ENCODE measurements around the gene ADGRF3. TPM values are rescaled to one million over a fixed set of nuclear protein-coding genes. Genes with fewer than 3 reads are reported as not detected.

ADGRF3 gene
- total RNA-seq, 6 donors from 2014 or later = 0.15 to 2.1 (median 0.30) TPM; not detected in 1

DNA sequence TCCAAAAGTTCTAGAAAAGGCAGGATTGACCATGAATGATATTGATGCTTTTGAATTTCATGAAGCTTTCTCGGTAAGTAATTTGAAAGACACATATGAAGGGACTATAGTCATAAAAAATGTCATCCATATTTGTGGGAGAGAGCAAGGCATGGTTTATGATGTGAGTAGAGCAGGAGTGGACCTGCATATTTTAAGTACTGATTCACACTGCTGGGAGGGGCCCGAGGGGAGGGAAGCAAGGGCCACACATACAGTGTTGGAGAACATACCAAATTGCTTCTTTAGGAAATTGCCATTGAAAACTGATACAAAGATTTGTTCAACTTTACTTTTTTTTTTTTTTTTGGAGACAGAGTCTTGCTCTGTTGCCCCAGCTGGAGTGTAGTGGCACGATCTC, 62.5 kb downstream of the ADGRF3 start:
- DNase-seq (no peak), ATAC-seq (ENCODE audit: low FRiP score in 2 of 2) (no peak)
- TF ChIP-seq EP300 (IDR thresholded peaks at IDR 0.05) (no peak), POLR2A (IDR thresholded peaks at IDR 0.05) (no peak), POLR2AphosphoS5 (IDR thresholded peaks at IDR 0.05) (no peak)
- TF ChIP-seq, protein P1, sequence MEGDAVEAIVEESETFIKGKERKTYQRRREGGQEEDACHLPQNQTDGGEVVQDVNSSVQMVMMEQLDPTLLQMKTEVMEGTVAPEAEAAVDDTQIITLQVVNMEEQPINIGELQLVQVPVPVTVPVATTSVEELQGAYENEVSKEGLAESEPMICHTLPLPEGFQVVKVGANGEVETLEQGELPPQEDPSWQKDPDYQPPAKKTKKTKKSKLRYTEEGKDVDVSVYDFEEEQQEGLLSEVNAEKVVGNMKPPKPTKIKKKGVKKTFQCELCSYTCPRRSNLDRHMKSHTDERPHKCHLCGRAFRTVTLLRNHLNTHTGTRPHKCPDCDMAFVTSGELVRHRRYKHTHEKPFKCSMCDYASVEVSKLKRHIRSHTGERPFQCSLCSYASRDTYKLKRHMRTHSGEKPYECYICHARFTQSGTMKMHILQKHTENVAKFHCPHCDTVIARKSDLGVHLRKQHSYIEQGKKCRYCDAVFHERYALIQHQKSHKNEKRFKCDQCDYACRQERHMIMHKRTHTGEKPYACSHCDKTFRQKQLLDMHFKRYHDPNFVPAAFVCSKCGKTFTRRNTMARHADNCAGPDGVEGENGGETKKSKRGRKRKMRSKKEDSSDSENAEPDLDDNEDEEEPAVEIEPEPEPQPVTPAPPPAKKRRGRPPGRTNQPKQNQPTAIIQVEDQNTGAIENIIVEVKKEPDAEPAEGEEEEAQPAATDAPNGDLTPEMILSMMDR (IDR thresholded peaks at IDR 0.05) = no peak
- Histone ChIP-seq H3K9me3 (no peaks in the 10 kb centered on the region), H3K36me3 (peaks cover 42 to 96% (median 71%) of the 10 kb centered on the region in 4 donors), H3K4me1 (no peaks in the 10 kb centered on the region), H3K27ac (no peak overlapping the region), H3K4me3 (no peak overlapping the region), H3K27me3 (no peaks in the 10 kb centered on the region)
- 95% methylated on average over 3 of the region's 3 CpGs for WGBS, 2 donors

DNA sequence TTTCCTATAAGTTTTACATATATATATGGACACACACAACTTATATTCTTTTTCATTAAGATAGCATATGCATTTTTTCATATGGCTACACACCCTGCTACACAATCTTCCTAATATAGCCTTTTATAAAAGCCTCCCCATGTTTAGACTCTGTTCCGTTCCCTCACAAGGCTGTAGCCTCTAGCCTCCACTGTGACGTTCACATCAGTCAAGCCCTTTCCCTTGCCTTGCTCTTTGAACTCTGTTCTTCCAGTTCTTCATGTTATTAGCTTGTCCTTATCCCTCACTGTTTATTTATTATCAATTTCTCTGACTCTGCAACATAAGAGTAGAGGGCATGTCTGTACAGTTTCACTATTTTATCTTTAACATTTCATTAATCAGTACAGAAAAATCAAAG, 63.0 kb downstream of the ADGRF3 start:
- H3K27ac ChIP-seq = no peak overlapping the region
- DNase-seq (no peak), ATAC-seq (ENCODE audit: low FRiP score in 2 of 2) (no peak)
- no peak overlapping the region for H3K4me3 ChIP-seq
- TF ChIP-seq EP300 (IDR thresholded peaks at IDR 0.05) (no peak), POLR2A (IDR thresholded peaks at IDR 0.05) (no peak), POLR2AphosphoS5 (IDR thresholded peaks at IDR 0.05) (no peak)
- TF ChIP-seq, protein P1 (IDR thresholded peaks at IDR 0.05) = no peak
- H3K4me1 ChIP-seq = no peaks in the 10 kb centered on the region
- WGBS, 2 donors = 95 to 98% methylated on average over 2 of the region's 2 CpGs
- no peaks in the 10 kb centered on the region for H3K27me3 ChIP-seq
- peaks cover 42 to 98% (median 74%) of the 10 kb centered on the region in 4 donors for H3K36me3 ChIP-seq
- H3K9me3 ChIP-seq = no peaks in the 10 kb centered on the region

DNA sequence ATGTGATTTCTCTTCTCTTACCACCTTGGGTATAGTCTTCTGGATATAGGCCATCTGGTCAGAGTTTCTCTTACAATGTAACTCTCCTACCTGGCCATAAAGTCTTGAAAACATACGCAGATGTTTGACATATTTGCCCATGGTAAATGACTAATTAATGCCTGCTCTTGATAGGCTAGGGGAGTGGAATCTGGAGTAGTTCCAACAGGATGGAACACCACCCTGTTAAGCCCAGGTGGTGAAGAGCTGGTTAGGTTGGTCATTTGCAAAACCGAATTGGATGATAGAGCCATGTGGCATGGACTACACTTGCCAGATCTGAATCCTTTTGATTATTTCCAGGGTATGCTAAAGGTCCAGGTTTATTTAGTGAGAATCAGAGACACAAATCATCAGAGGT, 65.4 kb downstream of the ADGRF3 start:
- no peak for DNase-seq
- TF ChIP-seq EP300 (IDR thresholded peaks at IDR 0.05) (no peak), POLR2A (IDR thresholded peaks at IDR 0.05) (no peak), POLR2AphosphoS5 (IDR thresholded peaks at IDR 0.05) (no peak)
- TF ChIP-seq, protein P1 (IDR thresholded peaks at IDR 0.05) = no peak
- WGBS, 2 donors = 86 to 90% methylated on average over 2 of the region's 2 CpGs
- peaks cover 0 to 3% (median 0%) of the 10 kb centered on the region in 4 donors for H3K4me1 ChIP-seq
- H3K4me3 ChIP-seq = no peak overlapping the region
- no peaks in the 10 kb centered on the region for H3K27me3 ChIP-seq
- H3K9me3 ChIP-seq = no peaks in the 10 kb centered on the region
- no peak for ATAC-seq (ENCODE audit: low FRiP score in 2 of 2)
- peaks cover 34 to 95% (median 70%) of the 10 kb centered on the region in 4 donors for H3K36me3 ChIP-seq
- no peak overlapping the region for H3K27ac ChIP-seq

DNA sequence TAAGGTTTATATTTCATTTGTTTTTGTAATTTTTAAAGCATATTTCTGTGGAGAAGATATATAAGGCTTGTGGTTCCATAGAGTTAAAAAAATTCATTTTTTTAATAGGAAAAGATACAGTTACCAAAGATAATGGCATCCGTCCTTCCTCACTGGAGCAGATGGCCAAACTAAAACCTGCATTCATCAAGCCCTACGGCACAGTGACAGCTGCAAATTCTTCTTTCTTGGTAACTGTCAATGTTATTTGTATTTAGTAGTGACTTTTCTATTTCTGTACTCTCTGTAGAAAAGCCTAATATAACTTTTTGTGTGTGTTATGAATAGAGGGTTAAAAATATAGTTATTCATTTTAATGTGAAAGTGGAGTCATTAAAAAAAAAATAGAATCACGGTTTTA, 66.7 kb downstream of the ADGRF3 start:
- TF ChIP-seq EP300 (IDR thresholded peaks at IDR 0.05) (no peak), POLR2AphosphoS5 (IDR thresholded peaks at IDR 0.05) (no peak), POLR2A (IDR thresholded peaks at IDR 0.05) (no peak)
- TF ChIP-seq, protein P1 (IDR thresholded peaks at IDR 0.05) = no peak
- Histone ChIP-seq H3K36me3 (peaks cover 30 to 81% (median 65%) of the 10 kb centered on the region in 4 donors), H3K27ac (no peak overlapping the region), H3K4me1 (peaks cover 6 to 10% (median 6%) of the 10 kb centered on the region in 4 donors), H3K4me3 (no peak overlapping the region), H3K9me3 (no peaks in the 10 kb centered on the region), H3K27me3 (no peaks in the 10 kb centered on the region)
- 94 to 96% methylated on average over 3 of the region's 3 CpGs for WGBS, 2 donors
- no peak for DNase-seq
- no peak for ATAC-seq (ENCODE audit: low FRiP score in 2 of 2)

All from upper lobe of left lung (tissue), 6 donors.